ENCODE results near the gene SNORC.

The SNORC gene

DNA sequence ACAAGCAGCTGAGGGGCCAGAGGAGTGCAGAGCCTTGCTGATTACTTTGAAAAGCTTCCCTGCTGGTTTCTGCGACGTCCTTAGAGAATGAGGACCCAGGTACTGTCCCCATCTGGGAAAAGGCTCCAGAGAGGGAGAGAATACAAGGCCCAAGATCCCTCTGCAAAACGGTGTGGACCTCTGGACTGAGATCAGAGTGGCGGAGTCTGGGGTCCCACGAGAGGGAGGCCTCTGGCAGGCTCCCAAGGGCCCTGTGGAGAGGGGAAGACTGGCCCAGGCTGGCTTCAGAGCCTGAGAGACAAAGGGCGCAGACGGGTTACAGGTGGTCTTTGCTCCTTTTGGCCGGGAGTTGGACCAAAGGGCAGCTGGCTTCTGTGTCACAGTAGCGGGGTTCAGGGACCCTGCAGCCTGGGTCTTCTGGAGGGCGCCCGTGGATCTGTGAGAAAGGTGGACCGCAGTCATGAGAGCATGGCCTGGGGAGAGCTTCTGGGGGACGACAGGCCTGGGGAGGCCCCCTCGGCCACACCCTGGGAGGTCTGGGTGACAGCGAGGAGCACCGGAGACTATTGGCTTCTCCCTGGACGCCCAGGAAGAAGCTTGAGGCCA lies 805 bp downstream of the SNORC start:
- no peak for DNase-seq

DNA sequence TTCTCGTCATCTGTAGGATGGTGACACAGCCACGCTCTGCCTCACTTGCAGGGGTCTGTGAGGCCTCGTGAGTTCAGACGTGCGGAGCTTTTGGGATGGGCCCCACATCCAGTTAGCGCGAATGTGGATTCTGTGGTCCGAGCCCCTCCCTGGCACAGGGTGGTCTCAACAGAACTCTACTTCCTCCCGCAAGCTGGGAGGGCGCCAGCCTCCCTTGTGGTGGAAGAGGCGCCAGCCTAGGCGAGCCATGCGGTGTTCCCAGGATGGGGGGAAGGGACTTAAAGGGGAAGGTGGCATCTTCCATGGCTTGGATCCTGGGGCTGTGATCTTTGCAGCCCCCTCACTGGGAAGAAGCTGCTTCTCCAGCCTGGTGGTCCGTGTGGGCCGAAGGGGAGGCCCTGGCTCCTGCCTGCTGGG lies 1.4 kb downstream of the SNORC start:
- DNase-seq = no peak

DNA sequence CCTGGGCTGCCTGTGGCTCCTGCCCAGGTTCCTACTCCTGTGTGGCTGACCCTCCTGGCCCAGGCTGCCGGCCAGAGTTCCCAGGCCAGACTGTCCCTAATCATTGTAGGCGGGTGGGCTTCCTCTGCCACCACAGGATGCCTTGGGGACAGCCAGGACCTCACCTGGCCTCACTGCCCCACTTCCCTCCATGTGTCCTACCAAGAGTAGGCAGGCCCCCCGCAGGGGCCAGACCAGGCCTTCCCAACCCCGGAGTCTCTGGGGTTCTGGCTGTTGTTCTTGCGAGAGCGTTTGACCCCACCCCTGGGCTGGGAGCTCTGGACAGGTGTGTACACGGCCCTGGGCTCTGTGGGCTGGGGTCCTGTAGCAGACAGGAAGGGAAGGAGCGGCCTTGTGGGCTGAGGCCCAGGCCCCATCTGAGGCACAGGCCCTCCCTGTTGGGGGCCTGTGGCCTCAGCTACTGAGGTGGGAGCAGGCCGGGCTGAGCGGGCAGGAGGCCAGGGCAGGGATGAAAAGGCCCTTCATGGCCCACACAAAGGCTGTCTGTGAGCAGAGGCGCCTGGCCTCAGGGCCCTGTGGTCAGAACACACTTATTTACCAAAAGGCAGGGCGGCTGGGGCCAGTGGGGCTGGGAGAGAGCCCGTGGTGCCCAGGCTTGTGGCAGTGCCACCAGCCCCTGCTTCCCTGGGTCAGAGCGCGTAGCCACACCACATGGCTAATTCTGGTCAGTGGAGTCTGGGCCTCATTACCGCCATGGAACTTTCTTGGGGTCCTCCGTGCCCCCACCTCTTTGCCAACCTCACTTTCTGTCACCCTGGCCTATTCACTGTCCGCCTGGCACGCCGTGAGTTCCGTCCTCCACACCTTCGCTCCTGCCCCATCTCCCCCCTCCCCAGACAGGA lies 2.0 kb downstream of the SNORC start:
- no peak for DNase-seq

DNA sequence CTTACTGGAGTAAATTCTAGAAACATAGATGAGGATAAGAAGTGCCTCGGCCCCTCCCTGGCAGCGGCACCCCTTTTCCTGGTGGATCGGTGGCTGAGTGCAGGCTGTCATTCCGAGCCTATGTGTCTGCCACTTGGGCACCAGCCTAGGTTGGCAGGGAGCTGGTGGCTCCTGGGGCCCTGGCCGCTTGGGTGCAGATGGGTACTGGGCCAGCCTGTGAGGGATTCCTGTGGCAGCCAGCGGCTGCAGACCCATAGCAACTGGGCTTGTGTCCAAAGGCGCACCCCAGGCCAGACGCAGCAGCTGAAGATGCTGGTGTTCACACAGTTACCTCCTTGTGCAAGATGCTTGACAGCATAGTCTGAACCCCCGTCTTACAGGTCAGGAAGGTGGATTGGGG lies 2.8 kb downstream of the SNORC start:
- no peak for DNase-seq

DNA sequence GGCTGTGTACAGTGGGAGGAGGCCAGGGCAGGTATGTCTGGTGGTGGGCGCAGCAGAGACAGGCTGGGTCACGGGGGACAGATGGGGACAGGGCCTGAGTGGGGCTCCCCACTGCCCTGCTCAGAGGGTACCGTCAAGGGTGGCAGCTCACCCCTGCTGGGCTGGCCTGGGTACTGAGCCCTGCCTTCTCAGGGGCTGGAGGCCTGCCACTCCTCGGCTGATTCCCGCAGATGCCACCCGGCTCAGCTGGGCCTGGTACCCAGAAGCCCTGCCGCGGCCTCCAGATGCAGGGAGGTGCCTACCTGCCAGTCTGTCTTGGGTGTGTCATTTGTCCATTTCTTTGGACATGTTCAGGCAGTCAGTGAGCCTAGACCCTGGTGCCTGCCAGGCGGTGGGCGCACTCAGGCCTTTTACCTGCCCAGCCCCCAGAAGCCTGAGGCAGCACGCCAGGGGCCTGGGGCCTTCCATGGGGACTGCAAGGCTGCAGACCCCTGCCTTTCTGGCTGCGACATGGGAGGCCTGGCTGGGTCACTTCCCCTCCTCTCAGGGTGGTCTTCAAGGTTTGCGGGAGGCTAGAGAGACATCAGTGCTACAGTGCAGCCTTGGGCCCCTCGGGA lies 3.3 kb downstream of the SNORC start:
- no peak for DNase-seq

DNA sequence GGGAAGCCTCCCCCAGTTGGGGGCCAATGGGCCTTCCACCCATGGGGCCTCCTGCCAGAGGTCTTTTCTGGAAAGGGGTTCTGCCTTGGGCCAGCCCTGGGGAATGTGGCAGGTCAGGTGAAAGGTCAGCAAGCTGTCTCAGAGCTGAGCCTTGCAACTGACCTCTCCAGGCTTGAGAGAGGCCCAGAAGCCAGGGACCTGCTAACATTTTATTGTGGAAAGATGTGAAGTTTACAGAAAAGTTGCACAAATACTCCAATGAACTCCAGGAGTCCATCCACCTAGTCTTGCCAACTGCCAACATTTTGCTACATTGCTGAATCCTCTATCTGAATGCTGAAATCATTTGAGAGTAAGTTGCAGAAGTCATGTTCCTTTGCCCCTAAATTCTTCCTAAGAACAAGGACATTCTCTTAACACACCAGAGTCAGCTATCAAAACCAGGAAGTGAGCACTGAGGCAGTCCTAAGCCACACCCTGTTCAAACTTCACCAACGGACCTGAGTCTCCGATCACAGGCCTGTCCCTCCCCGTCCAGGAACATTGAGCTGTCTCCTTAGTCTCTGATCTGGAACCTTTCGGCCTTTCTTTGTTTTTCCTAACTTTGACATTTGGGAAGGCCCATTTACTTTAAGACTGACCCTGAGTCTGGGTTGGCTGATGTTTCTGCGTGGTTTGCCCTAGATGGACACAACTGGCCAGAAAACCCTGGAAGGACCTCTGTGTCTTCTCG lies 4.0 kb downstream of the SNORC start:
- no peak for DNase-seq

DNA sequence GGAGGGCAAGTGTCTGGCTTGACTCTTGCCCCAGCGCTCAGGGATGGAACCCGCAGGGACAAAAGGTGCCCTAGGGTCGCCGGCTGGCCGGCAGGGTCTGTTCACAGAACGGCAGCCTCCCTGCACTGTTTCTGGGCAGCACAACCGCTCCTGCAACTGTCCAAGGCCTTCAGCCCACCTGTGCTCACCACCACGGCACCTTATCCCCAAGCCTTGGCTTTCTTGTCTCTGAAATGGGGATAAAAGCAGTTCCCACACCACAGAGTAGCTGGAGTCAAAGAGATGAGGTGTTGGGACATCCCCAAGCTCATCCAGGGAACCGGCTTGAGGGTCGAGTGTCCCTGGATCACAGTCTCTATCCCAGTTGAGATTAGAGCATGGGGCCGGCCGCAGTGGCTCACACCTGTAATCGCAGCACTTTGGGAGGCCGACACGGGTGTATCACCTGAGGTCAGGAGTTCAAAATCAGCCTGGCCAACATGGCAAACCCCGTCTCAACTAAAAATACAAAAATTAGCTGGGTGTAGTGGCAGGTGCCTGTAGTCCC lies 4.7 kb downstream of the SNORC start:
- DNase-seq = no peak

DNA sequence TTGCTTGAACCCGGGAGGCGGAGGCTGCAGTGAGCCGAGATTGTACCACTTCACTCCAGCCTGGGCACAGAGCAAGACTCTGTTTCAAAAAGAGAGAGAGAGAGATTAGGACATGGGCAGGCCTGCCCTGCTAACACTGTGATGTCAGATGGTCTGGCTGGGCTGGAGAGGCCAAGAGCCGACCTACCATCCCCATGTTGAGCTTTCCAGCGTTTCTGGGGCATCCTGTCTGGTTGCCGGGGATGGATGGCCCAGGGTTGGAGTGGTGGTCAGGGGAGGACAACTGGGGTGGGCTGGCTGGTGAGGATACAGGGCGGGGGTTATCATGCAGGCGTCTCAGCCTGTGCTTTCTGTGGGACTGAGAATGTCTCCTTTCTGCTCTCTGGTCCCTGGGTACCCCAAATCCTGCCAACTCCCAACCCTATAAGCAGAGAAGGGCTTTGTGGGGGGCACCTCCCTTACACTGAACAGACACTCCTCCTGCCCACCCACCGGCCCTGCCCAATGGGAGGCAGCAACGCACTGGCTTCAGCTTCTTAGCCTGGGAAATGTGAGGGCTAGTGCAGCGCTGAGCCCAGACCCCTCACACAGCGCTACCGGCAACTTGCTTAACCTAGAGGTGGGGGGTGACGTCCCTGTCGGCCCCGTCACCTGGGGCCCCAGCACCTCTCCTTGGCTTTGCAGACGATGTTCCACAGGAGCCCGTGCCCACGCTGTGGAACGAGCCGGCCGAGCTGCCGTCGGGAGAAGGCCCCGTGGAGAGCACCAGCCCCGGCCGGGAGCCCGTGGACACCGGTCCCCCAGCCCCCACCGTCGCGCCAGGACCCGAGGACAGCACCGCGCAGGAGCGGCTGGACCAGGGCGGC lies 5.4 kb downstream of the SNORC start:
- no peak for DNase-seq

DNA sequence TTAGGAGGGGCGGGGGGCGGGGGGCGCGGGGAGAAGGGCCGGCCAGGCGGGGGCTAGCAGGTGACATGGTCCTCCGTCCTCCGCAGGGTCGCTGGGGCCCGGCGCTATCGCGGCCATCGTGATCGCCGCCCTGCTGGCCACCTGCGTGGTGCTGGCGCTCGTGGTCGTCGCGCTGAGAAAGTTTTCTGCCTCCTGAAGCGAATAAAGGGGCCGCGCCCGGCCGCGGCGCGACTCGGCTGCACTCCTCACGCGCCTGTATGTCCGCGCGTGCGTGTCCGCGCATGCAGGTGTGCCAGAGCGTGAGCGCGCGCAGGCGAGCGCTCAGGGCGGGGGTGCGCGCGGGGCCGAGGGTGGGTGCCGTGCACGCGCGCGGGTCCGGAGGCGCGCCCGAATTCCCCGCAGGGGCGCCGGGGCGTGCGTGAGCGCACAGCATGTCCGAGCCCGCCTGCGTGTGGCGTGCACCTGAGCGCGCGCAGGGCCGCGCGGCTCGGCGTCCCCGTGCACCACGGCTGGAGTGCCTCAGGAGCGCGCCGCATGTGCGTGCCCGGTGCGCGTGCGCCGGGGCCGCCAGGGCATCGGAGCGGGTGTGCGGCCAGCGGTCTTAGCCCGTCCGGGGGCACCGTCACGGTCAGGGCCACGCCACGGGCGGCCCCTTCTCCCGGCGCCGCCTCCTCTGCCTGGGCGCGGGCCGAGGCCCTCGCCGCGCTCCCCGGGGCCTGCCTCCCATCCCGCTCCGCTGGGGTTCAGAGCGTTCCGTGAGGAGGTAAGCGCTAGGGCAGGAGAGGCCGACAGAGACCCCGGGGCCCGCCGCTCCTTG lies 6.3 kb downstream of the SNORC start:
- DNase-seq = no peak

DNA sequence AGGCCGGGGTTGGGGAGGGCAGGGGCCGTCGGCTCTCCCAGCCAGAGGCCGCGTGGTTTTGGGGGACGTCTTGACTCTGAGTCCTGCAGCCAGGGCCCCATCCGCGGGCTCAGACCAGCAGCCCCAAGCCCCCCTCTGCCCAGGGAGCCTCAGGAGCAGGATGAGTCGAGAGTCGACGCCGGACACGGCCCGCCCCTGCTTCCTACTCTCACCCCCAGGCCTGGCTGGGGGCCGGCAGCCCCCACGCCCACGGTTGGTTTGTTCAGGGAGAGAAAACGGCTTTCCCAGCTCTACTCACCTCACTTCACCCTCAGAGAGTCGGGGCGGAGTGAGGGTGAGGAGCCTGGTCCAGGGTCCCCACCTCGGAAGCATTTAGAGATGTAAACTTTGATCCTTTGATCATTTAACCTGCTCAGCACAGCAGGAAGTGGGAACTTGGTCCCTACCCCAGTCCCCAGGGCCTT lies 6.9 kb downstream of the SNORC start:
- no peak for DNase-seq

DNA sequence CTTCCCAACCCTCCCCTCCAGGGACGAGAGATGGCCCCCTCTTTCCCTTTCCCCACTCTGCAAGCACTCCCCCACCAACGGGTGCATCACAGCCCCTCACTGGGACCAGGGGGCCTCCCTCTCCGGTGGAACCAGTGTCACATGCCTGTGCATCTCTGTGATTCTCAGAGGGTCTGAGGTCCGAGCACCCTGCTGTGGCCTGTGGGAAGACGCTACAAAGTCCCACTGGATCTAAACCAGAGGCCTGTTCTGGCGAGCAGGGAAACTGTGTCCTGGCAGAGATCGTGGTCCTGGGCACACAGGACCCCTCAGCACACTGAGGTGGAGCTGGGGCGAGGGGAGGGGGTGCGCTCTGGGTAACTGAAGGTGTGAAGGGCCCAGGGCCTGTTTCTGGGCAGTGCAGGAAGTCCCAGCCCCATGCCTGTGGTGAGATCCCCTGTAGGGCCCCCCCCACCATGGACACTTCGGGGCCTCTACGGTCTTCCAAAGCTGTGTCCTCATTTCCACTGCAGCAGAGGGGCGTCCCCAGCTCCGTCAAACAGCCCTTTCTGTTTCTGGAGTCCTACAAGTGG lies 8.0 kb downstream of the SNORC start:
- no peak for DNase-seq

DNA sequence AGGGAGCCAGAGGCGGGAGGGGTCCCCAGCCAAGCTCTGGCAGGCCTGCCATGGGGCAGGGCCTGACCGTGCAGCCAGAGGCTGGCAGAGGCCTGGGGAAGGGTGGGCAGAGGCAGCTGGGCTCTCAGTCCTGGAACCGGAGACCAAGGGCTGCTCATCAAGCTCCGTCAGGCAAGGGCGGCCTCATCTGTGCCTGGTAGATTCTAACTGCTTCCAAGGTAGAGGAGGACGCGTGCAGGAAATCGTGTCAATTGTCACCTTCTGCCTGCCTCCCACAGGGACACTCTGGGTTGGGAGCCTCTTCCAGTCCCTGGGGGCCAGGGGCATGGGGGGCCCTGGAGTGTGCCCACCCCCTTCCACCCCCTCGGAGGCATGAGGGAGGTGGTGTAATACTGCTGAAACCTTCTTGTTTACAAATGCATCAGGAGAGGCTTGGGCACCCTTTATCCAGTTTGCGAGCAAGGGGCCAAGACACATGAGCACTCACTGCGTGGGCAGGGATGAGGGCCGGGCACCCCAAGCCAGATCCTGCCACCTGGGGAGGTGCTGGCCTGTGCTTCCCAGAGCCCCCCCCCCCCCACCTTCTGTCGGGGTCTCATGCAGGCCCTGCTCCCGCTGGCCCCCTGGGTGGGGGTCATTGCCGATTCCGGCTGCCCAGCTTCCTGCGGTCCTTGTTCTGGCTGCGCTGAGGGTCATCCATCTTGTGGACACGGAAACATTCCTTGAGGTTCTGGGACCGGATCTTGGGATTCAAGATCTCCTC lies 9.0 kb downstream of the SNORC start:
- DNase-seq = no peak

DNA sequence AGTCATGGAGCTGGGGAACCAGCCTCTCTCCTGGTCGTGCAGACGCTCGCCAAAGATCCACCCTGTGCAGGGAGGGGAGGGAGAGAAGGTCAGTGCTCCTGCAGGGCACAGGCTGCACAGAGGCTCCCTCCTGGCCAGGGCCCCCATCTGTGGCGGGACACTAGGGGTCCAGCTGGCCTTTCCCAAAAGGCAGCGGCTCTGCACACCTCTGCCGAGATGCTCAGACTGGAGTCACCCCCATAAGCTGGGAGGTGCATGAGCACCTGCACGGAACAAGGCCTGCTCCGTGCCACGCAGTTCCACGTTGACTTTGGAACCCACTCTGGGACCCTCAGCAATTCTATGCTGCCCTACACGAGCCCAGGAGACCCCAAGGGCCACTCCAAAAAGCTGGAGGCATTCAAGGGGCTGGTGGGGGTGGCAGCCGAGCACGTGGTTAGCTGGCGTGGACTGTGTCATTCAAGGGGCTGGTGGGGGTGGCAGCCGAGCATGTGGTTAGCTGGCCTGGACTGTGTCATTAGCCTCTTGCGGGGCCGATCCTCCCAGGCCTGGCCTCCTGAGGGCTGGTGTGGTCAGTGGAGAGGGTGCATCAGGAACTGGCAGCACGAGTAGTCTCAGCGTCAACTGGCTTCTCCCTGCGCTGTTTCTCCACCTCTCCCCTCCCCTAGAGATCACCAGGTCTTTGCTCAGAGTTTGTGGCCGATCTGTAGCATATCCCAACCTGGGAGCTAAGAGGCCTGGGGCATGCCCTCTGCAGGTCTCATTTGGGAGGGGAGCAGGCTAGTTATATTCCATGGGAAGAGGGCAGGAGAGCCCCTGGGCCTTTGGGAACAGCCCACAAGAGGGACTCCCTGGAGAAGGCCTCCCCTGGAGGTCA lies 9.8 kb downstream of the SNORC start:
- no peak for DNase-seq

DNA sequence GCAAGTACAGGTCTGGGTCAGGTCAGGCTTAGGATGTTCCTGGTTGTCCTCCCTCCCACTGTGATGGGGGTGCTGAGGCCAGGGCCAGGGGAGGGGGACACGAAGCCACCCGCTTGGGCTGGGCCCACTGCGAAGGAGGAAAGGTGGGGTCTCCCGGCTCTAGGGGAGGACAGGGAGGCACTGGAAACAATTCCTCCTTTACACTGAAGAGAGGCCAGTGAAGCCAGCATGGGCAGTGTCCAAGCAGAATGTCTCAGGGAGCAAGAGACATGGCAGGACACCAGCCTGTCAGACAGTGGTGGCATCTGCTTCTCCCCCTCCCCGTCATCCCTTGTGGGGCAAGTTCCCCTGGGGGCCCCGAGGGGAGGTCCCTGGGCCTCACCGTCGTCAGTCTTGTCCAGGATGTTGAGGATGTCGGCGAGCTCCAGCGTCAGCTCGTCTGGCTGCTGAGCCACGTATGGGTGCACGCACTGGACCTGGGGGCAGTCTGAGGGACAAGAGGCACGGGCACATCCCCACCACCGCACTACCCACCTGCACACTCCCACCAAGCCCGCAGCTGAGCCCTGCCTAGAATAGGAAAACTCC lies 10.8 kb downstream of the SNORC start:
- DNase-seq = no peak

DNA sequence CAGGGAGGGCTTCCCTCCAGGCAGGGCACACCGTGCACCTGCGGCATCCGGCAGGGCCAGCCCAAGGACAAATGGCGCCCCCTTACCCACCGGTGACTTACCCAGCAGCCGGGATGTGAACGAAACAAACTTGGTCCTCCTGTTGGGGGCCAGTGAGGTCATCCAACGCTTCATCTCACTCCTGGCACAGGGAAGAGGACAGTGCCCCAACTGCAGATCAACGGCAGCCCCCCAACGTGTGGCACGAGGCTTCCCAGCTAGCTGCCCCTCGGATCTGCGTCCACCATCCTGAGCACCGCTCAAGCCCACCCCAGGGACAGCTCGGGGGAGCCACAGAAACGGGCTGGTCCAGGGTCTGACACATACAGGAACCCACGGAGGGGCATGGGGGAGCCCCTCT lies 12.0 kb downstream of the SNORC start:
- no peak for DNase-seq

DNA sequence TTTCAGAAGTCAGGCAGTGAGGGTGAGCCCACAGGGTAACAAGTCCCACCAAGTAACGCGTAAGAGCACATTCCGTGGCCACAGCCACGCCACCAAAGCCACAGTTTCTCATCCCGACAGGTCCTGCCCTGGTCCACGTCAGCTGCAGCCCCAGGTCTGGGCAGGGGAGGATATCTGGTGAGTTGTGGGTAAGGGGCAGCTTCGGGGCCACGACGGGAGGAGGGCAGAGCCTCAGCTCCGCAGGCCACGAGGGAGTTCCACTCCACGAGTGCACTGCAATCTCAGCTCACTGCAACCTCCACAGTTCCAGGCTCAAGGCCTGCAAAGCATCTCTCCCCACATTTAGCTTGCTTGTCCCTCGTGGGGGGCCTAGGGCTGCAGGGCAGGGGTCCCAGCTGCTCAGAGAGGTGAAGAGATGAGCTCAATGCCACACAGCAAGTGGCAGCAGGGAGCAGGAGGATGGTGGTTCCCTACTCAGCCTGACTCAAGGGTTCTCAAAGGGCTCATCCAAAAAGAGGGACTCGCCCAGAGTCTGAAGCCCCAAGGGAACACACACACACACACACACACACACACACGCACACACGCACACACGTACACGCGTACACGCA lies 12.5 kb downstream of the SNORC start:
- no peak for DNase-seq

DNA sequence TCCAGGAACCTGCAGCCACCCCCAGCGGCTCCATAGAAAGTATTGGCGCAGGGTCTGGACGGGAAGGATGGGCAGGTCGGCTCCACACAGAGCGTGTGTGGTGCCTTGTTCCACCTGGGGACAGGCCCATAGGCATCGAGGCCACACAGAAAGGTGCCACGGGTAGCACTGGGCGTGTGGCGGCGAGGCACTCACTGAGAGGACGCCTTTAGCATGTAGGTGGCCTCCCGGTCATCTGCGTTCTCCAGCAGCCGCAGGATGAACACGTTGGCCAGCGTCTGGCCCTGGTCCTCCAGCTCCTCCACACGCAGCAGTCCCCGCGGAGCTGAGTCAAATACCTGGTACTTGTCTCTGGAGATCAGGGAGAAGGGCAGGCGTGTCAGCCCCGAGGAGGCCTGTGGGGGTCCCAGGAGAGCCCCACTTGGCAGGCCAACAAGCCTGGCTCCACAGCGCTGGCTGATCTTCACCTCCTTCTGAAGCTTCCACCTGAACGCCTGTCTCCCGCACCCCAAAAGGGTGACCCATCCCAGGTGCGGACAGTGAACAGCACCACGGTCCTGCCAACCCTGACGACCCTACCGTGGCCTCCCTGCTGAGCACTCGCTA lies 13.2 kb downstream of the SNORC start:
- no peak for DNase-seq

DNA sequence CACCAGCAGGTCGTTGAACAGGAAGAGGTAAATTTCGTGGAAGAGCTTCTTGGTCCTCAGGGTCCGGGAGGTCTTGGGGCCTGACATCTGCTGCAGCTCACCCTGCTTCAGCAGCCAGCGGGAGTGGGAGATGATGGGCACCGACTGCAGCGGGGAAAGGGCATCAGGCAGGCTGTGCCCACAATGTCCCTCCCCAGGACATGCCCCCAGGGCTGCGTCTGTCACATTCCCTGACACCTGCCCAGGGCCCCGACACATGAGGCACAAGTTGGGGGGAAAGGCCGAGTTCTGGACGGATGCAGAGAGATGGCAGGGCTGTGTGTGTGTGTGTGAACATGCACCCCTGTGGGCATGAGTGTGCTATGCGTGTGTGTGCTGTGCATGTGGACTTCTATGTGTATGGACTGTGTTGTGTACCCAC lies 13.9 kb downstream of the SNORC start:
- no peak for DNase-seq

Data from fibroblast of skin of right biceps (primary cell).